HuH-7 (cell line): ENCODE measurements around the gene TAL1.

Source experiments
- DNase-seq: peaks from one replicate; pipeline ENCODE4 v3.0.0; 2011; ENCODE audit warnings: low spot score

The TAL1 gene

GRCh38 chr1:47174656-47175020, 57.4 kb downstream of the TAL1 start:
- no peak for DNase-seq

- DNase-seq = no peak
Measured at GRCh38 chr1:47172782-47173181, 59.2 kb downstream of the TAL1 start.
